NB4 (cell line): ENCODE measurements around the gene SLC9C1.

Source experiments
- DNase-seq: peaks from one replicate; pipeline ENCODE4 v3.0.0; 2010; ENCODE audit warnings: low read depth
- H3K4me3 ChIP-seq: one replicate; pipeline ENCODE4 v1.5.1; 2011; ENCODE audit warnings: mild to moderate bottlenecking, low read depth, low read length, moderate library complexity
- MYC ChIP-seq: IDR thresholded peaks from 2 replicates; pipeline ENCODE4 v1.6.1; 2011; ENCODE audit warnings: low read depth, low read length
- POLR2A ChIP-seq: IDR thresholded peaks from 2 replicates; pipeline ENCODE4 v1.6.1; 2011; ENCODE audit warnings: mild to moderate bottlenecking; ENCODE audit not compliant: insufficient read length; ENCODE audit errors: extremely low read depth
- TF ChIP-seq, protein P1 (sequence below): IDR thresholded peaks from 2 replicates; pipeline ENCODE4 v1.6.1; 2011; ENCODE audit warnings: low read depth, low read length
- TF ChIP-seq, protein P2 (sequence below): IDR thresholded peaks from one replicate; pipeline ENCODE4 v1.5.1; 2012; ENCODE audit warnings: low read depth, low read length

The SLC9C1 gene

DNA sequence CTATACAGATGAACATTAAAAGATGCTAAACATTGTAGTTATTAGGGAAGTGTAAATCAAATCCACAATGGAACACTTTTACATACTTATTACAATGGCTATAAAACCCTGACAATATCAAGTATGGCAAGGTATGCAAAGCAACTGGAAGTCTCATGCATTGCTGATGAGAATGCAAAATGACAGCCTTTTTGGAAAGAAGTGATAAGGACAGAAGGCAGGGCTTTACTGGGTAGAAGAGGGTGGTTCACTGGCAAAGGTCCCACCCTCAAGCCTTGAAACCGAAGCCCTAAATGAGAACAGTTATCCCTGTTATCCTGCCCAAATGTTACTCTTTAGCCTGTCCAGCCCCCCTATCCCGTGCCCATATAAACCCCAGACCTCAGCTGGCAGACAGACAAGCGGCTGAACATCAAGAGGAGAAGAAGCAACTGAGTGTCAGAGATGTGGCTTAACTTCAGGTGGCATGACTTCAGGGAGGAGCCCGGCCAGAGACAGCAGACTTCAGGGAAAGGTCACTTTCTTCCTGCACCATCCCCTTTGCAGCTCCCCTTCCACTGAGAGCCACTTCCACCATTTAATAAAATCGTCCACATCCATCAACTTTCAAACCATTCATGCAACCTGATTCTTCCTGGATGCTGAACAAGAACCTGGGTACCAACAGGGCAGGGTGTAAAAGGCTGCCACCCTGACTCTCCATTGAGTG is 160.2 kb downstream of the SLC9C1 start:
- DNase-seq: no peak
- no peak for TF ChIP-seq MYC
- TF ChIP-seq, protein P1, sequence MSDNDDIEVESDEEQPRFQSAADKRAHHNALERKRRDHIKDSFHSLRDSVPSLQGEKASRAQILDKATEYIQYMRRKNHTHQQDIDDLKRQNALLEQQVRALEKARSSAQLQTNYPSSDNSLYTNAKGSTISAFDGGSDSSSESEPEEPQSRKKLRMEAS: no peak
- TF ChIP-seq POLR2A: no peak
- TF ChIP-seq, protein P2, sequence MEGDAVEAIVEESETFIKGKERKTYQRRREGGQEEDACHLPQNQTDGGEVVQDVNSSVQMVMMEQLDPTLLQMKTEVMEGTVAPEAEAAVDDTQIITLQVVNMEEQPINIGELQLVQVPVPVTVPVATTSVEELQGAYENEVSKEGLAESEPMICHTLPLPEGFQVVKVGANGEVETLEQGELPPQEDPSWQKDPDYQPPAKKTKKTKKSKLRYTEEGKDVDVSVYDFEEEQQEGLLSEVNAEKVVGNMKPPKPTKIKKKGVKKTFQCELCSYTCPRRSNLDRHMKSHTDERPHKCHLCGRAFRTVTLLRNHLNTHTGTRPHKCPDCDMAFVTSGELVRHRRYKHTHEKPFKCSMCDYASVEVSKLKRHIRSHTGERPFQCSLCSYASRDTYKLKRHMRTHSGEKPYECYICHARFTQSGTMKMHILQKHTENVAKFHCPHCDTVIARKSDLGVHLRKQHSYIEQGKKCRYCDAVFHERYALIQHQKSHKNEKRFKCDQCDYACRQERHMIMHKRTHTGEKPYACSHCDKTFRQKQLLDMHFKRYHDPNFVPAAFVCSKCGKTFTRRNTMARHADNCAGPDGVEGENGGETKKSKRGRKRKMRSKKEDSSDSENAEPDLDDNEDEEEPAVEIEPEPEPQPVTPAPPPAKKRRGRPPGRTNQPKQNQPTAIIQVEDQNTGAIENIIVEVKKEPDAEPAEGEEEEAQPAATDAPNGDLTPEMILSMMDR: no peak
- no peak overlapping the region for H3K4me3 ChIP-seq

DNA sequence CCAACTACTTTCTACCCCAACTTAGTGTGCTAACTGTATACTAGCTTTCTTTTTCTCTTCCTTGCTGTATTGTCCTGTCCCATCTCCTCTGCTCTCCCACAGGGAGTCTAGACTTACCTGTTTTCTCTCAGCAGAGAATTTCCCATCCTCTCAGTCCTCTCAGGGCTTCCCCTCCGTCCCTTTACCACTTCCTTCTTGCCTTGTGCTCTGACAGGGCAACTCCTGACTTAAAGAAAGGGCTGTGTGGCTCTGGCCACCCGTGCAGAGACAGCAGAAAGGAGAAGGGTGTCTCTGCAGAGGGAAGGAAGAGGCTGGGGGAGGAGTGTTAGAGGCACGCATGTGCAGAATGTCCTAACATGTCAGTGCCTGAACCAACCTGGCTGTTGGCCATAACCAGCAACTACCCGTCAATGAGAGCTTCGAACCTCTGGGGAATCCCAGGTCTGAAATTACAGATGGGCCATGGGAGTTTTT is 161.0 kb downstream of the SLC9C1 start, which contains the start of gene GCSAM:
Gene GCSAM, minus strand, starts transcription at position 274 of the 474 bp plus-strand sequence. Its CDS starts 128 bp downstream, at position 146.
- peak; percentile 36 for DNase-seq
- TF ChIP-seq, protein P1: no peak
- no peak within 1 kb of the TSS for H3K4me3 ChIP-seq

DNA sequence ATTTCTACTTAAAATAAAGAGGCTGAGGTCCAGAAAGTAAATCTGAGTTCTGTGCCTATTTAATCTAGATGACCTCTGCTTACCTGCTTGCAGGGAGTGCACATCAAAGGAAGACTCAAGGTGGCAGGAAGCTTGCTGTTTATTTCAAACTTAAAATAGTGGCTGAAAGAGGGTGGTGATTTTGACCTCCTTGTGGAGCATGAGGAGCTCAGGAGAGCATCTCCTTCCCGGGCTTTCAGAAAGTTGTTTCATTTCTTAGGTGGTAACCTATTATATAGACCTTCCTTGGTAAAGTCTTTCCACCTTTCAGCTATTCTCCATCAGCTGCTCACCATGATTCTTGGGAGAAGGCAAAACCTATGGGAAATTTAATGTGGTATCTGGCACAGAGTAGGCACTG is 161.5 kb downstream of the SLC9C1 start:
- no peak overlapping the region for H3K4me3 ChIP-seq
- no peak for TF ChIP-seq MYC
- TF ChIP-seq POLR2A: no peak
- TF ChIP-seq, protein P2: no peak
- TF ChIP-seq, protein P1: no peak
- no peak for DNase-seq

DNA sequence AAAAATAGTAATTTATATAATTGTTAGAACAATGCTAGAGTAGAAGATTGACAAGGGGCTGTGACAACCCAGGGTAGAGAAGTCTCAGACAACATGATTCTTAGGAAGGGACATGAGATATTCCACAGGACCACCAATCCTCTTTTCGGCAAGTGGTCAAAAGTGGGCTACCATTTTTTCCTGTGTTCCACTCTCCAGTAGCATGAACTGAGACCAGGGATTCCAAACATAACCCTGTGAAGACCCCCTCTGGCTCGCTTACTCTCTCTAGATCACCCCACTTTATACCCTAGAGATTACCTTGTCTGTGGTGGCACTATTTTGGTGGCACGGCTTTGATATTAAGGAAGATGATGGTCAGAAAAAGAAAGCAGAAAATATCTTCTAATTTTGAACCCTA is 161.9 kb downstream of the SLC9C1 start:
- TF ChIP-seq, protein P1: no peak
- TF ChIP-seq, protein P2: no peak
- no peak for TF ChIP-seq POLR2A
- no peak for TF ChIP-seq MYC
- no peak for DNase-seq
- H3K4me3 ChIP-seq: no peak overlapping the region

DNA sequence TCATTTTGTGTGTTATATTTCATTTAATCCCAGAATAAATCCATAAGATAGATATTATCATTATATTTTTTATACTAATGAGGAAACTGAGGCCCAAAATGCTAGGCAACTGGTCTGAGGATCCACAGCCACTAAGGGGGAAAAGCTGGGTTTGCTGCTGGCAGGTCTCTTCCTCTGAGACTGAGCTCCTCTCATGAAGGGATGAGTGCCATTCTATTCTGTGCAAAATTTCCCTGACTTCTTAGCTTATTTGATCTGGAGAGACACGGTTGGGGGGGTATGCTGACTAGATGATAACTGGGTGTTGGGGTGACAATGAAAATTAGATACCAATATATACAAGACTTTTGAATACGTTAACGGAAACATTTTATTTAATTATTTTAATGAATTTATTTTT is 162.9 kb downstream of the SLC9C1 start:
- TF ChIP-seq POLR2A: no peak
- TF ChIP-seq MYC: no peak
- TF ChIP-seq, protein P2: no peak
- TF ChIP-seq, protein P1: no peak
- no peak for DNase-seq
- no peak overlapping the region for H3K4me3 ChIP-seq

DNA sequence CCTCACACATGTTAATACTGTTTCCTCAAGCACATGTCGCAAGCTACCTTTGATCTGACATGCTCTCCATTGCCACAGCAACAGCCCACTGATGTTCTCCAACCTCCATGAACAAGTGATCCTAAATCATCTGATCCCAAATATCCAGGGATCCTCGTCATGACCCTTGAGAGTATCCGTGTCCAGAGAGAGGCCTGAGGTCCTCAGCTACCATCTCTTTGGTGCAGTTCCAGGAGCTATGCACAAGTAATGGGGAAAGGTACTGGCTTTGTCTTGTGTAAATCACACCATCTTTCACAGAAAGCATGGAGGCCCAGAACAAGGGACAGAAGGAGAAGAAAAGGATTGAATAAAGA is 163.4 kb downstream of the SLC9C1 start:
- no peak overlapping the region for H3K4me3 ChIP-seq
- no peak for DNase-seq
- no peak for TF ChIP-seq MYC
- no peak for TF ChIP-seq POLR2A
- TF ChIP-seq, protein P2: no peak
- TF ChIP-seq, protein P1: no peak
